Keratinocyte (primary cell): ENCODE results near the gene QRICH1.

Source experiments
- CTCF ChIP-seq, 3 experiments: IDR thresholded peaks in 1 of 3; conservative IDR thresholded peaks in 1 of 3; optimal IDR thresholded peaks in 1 of 3; 2 replicates in 2 of 3; 3 replicates in 1 of 3; pipeline versions ENCODE3 to v1.5.1; 2011; ENCODE audit warnings: low read length in 3 of 3, mild to moderate bottlenecking in 3 of 3, moderate library complexity in 2 of 3, control low read depth in 1 of 3, inconsistent platforms in 1 of 3; ENCODE audit not compliant: insufficient read depth in 2 of 3; ENCODE audit errors: extremely low read depth in 1 of 3
- EZH2 ChIP-seq: IDR thresholded peaks from one replicate; pipeline ENCODE4 v1.6.1; 2012; ENCODE audit warnings: inconsistent platforms, mild to moderate bottlenecking, low read length, moderate library complexity

GRCh38 chr3:49132437-49133225 lies 38.8 kb upstream of the QRICH1 start, which contains the start of gene LAMB2:
- TF ChIP-seq CTCF (optimal IDR thresholded peaks at IDR 0.05 in 1 of 3, IDR thresholded peaks at IDR 0.05 in 1 of 3, conservative IDR thresholded peaks at IDR 0.05 in 1 of 3; ENCODE audit: extremely low read depth in 1 of 3, insufficient read depth in 2 of 3, low read length in 3 of 3) (no peak), EZH2 (no peak)
